ENCODE measurements around the gene UBE2L5.
"Not testable (repeated sequence)": the region's sequence is repeated elsewhere in the genome, so short reads cannot be mapped to it uniquely, and the experiment has no call there.

The UBE2L5 gene

GRCh38 chr13:30450066-30450465, 27.8 kb downstream of the UBE2L5 start:
- in situ Hi-C loops (cut with MboI; ENCODE audit: low pct_unique_long_range_greater_than_20kb, low sequenced_read_pairs, unreplicated experiment): no loop called here
- no peak for TF ChIP-seq CTCF (IDR thresholded peaks at IDR 0.05; ENCODE audit: extremely low read depth, insufficient read depth, missing control alignments)
- DNase-seq (ENCODE audit: low spot score): no peak

DNA sequence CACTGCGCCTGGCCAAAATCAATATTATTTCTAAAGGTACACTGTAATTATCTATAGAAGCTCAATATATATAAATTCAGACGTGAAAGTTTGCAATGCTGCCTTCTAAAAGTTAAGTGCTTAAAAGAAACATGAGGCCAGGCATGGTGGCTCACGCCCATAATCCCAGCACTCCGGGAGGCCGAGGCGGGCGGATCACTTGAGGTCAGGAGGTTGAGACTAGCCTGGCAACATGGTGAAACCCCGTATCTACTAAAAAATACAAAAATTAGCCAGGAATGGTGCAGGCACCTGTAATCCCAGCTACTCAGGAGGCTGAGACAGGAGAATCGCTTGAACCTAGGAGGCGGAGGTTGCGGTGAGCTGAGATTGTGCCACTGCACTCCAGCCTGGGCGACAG, 29.2 kb downstream of the UBE2L5 start:
- not testable (repeated sequence) for DNase-seq (ENCODE audit: low spot score)

GRCh38 chr13:30453727-30454126, 31.4 kb downstream of the UBE2L5 start:
- in situ Hi-C loops (cut with MboI; ENCODE audit: low pct_unique_long_range_greater_than_20kb, low sequenced_read_pairs, unreplicated experiment): no loop called here
- peak; percentile 10 for TF ChIP-seq CTCF (IDR thresholded peaks at IDR 0.05; ENCODE audit: extremely low read depth, insufficient read depth, missing control alignments)
- DNase-seq (ENCODE audit: low spot score): no peak

More for the DNA sequence above, 29.2 kb downstream of the UBE2L5 start:
- in situ Hi-C loops (cut with MboI; ENCODE audit: low pct_unique_long_range_greater_than_20kb, low sequenced_read_pairs, unreplicated experiment): not testable (repeated sequence)

DNA sequence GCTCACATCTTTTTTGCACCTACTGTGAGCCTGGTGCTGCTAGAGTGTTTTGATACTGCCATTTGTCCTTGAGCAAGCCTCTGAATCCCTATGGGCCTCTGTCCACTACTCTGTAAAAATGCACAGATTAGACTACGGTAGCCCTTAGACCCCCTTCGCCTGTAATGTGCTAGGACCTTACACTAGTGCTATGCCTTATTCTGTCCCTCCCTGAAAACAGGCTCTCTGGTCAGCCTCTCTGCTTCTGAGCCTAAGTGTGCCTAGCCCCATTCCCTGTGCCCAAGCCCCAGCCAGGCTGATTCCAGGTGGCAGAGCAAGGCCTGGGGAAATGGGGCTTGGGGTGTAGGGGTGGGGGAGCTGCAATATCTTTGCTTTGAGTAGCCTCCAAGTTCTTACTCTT, 32.7 kb downstream of the UBE2L5 start:
- no peak for TF ChIP-seq CTCF (IDR thresholded peaks at IDR 0.05; ENCODE audit: extremely low read depth, insufficient read depth, missing control alignments)
- in situ Hi-C loops (cut with MboI; ENCODE audit: low pct_unique_long_range_greater_than_20kb, low sequenced_read_pairs, unreplicated experiment): no loop called here
- no peak for DNase-seq (ENCODE audit: low spot score)

GRCh38 chr13:30456290-30456689, 34.0 kb downstream of the UBE2L5 start:
- DNase-seq (ENCODE audit: low spot score): no peak
- in situ Hi-C loops (cut with MboI; ENCODE audit: low pct_unique_long_range_greater_than_20kb, low sequenced_read_pairs, unreplicated experiment): no loop called here
- no peak for TF ChIP-seq CTCF (IDR thresholded peaks at IDR 0.05; ENCODE audit: extremely low read depth, insufficient read depth, missing control alignments)

GRCh38 chr13:30457306-30457891, 35.1 kb downstream of the UBE2L5 start:
- in situ Hi-C loops (cut with MboI; ENCODE audit: low pct_unique_long_range_greater_than_20kb, low sequenced_read_pairs, unreplicated experiment): no loop called here
- DNase-seq (ENCODE audit: low spot score): no peak
- no peak for TF ChIP-seq CTCF (IDR thresholded peaks at IDR 0.05; ENCODE audit: extremely low read depth, insufficient read depth, missing control alignments)

- in situ Hi-C loops (cut with MboI; ENCODE audit: low pct_unique_long_range_greater_than_20kb, low sequenced_read_pairs, unreplicated experiment); DNase-seq (ENCODE audit: low spot score): not testable (repeated sequence)
- peak; percentile 57 for TF ChIP-seq CTCF (IDR thresholded peaks at IDR 0.05; ENCODE audit: extremely low read depth, insufficient read depth, missing control alignments)
Measured at GRCh38 chr13:30461279-30462066, 39.2 kb downstream of the UBE2L5 start.

Measured in GM13977 (cell line).